Neural progenitor cell (in vitro differentiated cells): ENCODE measurements around the gene ZNF174.

Experiments used
- CTCF ChIP-seq: fragments of 200-600 bp; sonication (generic); IDR thresholded peaks from 2 replicates; pipeline ENCODE4 v1.5.1; 2017; ENCODE audit warnings: antibody characterized with exemption, mild to moderate bottlenecking
- EZH2phosphoT487 ChIP-seq: fragments of 200-600 bp; sonication (generic); IDR thresholded peaks from 2 replicates; pipeline ENCODE4 v1.6.1; 2017; ENCODE audit warnings: antibody characterized with exemption

GRCh38 chr16:3362931-3363330 lies 38.1 kb upstream of the ZNF174 start:
- TF ChIP-seq CTCF = no peak
- TF ChIP-seq EZH2phosphoT487 = no peak
